HG03521 (cell line): ENCODE data around the gene ALG2.

Experiments used
- ATAC-seq: cut with Tn5 transposase; IDR thresholded peaks from one replicate; pipeline ENCODE4 v1.9.1; 2021; ENCODE audit warnings: mild to moderate bottlenecking, moderate library complexity; ENCODE audit not compliant: unreplicated experiment

The ALG2 gene

GRCh38 chr9:99177576-99178366 is 44.0 kb downstream of the ALG2 start:
- no peak for ATAC-seq

GRCh38 chr9:99176527-99177013 is 45.2 kb downstream of the ALG2 start:
- no peak for ATAC-seq

- ATAC-seq = no peak
Observed at GRCh38 chr9:99173570-99174504, 47.9 kb downstream of the ALG2 start.

GRCh38 chr9:99172124-99173091 is 49.3 kb downstream of the ALG2 start:
- ATAC-seq = no peak

- ATAC-seq = no peak
Observed at GRCh38 chr9:99171225-99172123, 50.3 kb downstream of the ALG2 start.

GRCh38 chr9:99169982-99170761 is 51.6 kb downstream of the ALG2 start:
- no peak for ATAC-seq

- ATAC-seq = no peak
Observed at GRCh38 chr9:99169086-99169485, 52.7 kb downstream of the ALG2 start.

GRCh38 chr9:99167694-99168093 is 54.0 kb downstream of the ALG2 start:
- no peak for ATAC-seq

GRCh38 chr9:99167119-99167518 is 54.6 kb downstream of the ALG2 start:
- ATAC-seq = no peak
